Loucy (cell line): ENCODE data around the gene RAB10.

Experiments used
- EZH2phosphoT487 ChIP-seq: fragments of 200-600 bp; IDR thresholded peaks from 2 replicates; pipeline ENCODE4 v1.6.1; 2018; ENCODE audit warnings: antibody characterized with exemption, mild to moderate bottlenecking, moderate library complexity, borderline replicate concordance
- TF ChIP-seq, protein P1 (sequence below): fragments of 200-600 bp; sonication (generic); conservative IDR thresholded peaks from 2 replicates; pipeline ENCODE4 v1.5.1; 2014; ENCODE audit warnings: mild to moderate bottlenecking, antibody characterized with exemption, low read length

DNA sequence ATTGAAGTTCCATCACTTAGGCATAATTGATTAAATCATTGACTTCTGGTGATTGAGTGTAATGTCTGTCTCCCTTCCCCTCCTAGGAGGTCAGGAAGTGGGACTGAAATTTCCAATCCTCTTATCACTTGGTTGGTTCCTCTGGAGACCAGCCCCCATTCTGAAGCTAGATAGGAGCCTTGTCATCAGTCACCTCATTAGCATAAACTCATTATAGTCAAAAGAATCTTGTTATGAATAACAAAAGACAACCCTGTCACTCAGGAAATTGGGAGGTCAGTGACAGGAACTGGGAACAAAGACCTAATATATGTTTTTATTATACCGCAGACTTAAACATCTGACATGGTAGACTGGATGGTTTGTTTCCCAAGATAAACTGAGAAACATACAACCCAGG is 78.3 kb downstream of the RAB10 start:
- TF ChIP-seq, protein P1, sequence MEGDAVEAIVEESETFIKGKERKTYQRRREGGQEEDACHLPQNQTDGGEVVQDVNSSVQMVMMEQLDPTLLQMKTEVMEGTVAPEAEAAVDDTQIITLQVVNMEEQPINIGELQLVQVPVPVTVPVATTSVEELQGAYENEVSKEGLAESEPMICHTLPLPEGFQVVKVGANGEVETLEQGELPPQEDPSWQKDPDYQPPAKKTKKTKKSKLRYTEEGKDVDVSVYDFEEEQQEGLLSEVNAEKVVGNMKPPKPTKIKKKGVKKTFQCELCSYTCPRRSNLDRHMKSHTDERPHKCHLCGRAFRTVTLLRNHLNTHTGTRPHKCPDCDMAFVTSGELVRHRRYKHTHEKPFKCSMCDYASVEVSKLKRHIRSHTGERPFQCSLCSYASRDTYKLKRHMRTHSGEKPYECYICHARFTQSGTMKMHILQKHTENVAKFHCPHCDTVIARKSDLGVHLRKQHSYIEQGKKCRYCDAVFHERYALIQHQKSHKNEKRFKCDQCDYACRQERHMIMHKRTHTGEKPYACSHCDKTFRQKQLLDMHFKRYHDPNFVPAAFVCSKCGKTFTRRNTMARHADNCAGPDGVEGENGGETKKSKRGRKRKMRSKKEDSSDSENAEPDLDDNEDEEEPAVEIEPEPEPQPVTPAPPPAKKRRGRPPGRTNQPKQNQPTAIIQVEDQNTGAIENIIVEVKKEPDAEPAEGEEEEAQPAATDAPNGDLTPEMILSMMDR = no peak
- no peak for TF ChIP-seq EZH2phosphoT487
